Measurements from ENCODE around the gene QDPR.
"Not testable (repeated sequence)": the region's sequence is repeated elsewhere in the genome, so short reads cannot be mapped to it uniquely, and the experiment has no call there.

Gene QDPR

DNA sequence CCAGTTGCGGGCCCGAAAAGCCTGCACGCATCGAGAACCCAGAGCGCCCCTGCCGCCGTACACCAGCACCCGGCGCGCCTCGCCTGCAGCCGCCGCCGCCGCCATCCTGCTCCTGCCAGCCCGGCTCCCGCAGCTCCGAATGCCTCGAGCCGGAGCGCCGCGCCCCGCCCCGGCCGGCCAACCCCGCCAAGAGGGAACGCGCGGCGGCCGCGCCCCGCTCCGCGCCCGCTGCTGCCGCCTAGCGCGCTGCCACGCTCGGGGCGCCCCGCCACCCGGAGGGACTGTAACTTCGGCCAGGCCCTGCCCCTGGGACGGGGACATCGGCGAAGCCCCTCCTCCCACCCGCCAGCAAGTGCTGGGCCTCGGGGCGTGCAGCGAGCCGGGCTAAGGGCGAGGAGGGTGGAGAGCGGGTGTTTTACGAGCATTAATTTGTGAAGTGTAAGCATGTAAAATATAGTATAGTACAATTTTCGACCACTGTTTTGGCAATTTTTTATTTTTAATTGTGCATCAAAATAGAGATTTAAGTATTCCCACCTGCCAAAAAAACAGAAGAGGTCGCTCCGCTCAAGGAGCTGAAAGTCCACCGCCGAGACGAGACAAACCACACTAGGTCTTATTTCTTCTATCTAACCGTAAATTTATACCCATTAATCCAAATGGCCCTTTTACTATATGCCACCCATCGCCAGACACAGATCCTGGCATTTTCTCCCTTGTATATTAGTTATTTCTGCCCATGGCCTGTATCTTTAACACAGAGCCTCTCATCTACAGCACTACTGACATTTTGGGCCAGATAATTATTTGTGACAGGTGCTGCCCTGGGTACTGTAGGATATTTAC is at the start of gene QDPR:
QDPR (minus strand) TSS at position 141 of the 846 bp plus-strand sequence; CDS start at position 105, 36 bp downstream.
- in situ Hi-C loops (cut with HindIII; ENCODE audit: low sequenced_read_pairs): no loop called here

DNA sequence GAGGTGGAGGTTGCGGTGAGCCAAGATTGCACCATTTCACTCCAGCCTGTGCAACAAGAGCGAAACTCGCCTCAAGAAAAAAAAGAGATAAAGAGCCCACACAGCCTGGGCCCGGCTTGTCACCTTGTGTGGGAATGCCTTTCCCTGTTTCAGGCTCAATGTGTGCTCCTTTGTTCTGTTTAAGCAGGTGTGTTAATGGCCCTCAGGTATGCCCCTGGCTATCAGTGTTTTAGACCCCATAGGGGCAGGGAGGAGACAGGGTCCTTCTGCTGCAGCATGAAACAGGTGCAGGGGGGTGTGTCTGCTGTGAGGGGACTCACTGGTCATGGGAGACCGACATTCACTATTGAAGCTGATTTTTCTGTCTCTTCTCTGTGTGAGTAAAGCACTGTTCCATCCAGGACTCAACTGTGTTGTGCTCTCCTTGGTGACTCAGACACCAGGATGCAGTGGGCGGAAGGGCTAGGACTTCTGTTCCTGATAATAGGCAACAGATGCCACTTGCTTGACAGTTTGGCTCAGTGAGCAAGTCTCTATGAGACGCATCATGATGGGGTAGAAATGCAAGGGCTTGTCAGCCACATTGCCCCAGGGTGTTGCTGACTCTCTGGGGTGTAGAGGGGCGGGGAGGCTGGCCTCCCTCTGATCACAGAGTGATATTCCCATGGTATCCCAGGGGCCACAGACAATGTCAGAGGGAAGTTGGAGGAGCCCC is 49.5 kb upstream of the QDPR start:
- in situ Hi-C loops (cut with HindIII; ENCODE audit: low sequenced_read_pairs): no loop called here

DNA sequence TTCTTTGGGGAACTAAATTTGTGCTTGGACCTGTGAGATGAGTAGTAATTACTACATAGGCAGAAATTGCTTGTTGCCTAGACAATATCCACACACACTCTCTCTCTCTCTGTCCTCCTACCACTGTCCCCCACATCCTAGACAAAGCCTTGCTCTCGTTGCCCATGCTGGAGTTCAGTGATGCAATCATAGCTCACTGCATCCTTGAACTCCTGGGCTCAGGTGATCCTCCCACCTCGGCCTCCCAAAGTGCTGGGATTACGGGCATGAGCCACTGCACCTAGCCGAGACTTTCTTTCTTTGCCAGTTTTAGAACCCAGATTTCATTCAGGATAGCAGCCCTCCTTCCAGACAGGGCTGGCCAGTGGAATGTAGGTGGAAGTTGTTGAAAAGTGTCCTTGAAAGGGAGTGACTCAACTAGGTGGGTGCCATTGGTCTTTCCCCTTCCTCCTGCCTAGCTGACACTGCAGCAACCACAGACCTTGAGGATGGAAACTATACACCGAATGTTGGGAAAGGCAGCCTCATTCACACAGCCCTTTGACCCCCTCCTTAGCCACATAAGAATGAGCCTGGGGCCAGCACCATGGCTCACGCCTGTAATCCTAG is 48.3 kb upstream of the QDPR start:
- in situ Hi-C loops (cut with HindIII; ENCODE audit: low sequenced_read_pairs): no loop called here

DNA sequence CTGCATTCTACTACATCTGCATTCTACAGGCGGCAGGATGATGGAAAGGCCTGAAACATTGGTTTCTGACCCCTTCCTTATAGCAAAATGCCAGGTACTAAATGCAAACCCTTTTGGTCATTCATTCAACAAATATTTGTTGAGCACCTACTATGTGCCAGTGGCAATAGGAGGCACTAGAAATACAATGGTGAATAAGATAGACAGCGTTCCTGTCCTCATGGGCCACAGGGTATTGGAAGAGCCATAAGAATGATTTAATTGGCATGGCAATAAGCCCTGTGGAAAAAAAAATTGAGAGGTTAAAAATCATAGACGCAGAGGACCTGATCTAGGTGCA is 47.8 kb upstream of the QDPR start:
- in situ Hi-C loops (cut with HindIII; ENCODE audit: low sequenced_read_pairs): no loop called here

DNA sequence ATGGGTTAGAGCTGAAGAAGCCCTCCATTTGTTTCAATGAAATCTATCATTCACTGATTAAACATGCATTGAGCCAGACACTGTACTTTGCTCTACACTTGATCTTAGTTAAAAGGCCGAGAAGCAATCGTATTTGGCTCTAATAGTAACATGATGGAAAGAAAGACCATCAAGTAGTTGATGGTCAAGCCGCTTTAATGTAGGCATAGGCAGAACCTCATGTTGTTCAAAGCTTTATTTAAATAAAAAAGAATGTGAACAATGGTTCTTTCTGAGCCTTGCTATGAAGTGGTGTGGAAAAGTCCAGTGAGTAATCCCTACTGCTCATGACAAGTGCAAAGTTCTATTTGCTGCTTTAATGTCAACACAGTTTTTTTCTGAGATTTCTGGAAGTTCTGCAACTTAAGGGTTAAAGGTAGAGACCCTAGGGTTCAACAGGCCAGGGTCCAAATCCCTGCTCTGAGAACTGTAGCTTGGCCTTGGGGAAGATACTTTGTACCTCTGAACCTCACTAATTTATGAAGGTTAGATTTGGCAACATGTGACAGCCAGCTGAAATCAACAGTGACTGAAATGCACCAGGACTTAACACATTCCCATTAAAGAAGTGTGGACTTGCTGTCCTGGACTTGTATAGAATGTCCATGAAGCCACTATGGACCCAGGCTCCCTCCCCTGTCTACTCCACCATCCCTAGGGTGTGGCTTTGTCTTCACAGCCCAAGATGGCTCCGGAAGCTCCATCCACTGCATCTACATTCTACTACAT is 47.2 kb upstream of the QDPR start:
- in situ Hi-C loops (cut with HindIII; ENCODE audit: low sequenced_read_pairs): no loop called here

DNA sequence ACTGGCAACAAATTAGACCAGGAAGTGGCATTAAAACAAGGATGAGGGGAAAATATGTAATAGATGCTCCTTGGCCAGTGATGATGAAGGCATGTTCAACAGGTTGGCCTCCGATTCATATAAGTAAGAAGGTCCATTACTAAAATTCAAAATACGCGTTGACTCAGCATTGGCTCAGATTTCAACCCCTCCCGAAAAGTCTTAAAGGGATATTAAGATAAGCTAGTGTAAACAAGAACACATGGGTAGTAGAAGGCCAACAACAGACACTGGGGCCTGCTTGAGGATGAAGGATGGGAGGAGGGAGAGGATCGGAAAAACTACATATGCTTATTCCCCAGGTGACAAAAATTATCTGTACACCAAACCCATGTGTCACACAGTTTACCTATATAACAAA is 46.0 kb upstream of the QDPR start:
- in situ Hi-C loops (cut with HindIII; ENCODE audit: low sequenced_read_pairs): no loop called here

DNA sequence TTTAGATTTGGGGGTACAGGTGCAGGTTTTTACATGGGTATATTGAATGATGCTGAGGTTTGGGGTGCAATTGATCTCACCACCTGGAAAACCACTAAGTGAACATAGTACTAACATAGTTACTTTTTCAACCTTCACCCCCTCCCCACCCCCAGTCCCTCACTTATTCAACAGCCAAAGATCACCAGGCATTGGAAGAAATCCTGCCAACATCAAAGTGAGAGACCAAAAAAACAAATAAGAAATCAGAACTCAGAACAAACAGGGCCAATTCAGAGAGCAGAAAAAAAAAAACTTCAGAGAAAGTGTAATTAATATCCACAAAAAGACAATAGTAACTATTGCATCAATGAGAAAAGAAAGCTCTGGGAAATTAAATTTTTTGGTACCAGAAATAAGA is 44.6 kb upstream of the QDPR start:
- in situ Hi-C loops (cut with HindIII; ENCODE audit: low sequenced_read_pairs): no loop called here

DNA sequence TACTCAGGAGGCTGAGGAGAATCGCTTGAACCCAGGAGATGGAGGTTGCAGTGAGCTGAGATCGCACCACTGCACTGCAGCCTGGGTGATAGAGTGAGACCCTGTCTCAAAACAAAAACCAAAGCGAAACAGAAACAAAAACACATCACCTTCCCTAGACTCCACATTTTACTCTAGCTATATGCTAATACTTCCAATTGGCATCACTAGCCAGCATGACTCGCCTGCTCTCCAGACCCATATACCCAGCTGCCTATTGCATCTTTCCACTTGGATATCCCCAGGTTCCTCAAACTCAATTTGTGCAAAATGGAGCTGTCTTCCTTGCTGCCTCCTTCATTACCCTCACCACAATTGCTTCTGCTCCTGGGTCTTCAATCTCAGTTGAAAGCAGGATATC is 42.7 kb upstream of the QDPR start:
- in situ Hi-C loops (cut with HindIII; ENCODE audit: low sequenced_read_pairs): no loop called here

DNA sequence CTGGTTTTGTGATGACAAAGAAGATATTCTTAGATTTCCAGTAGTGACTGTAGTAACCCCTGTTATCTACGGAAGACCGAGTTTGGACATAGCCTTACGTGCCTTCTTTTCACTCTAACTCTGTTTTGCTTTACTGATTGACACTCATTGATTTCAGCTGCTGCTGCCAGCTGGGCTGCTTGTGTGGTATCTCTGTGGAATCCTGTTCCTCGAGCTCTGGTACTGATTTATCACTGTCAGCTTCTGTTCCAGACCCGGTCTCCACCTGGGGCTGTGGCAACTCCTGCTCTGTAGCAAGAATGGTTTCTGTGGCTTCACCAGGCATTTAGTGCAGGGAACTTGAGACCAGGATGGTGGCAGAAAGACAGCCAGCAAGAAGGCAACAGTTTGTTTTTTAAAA is 40.5 kb upstream of the QDPR start:
- in situ Hi-C loops (cut with HindIII; ENCODE audit: low sequenced_read_pairs): no loop called here

DNA sequence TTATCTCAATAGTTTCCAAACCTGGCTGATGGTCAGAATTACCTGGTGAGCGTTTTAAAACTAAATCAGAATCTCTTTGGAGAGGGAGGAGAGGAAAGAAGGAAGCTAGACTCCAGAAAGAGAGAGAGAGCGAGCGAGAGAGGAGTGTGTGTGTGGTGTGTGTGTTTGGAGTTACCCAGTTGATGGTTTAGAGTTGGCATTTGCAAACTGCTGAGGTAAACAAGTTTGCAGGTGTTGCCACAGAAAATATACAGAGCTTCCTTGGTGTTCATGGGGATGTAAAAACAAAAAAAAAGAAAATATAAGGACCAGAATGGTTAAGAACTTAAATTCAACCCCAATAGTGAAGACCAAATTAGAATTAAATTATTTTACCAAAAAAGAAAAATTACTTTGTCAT is 38.7 kb upstream of the QDPR start:
- in situ Hi-C loops (cut with HindIII; ENCODE audit: low sequenced_read_pairs): no loop called here

DNA sequence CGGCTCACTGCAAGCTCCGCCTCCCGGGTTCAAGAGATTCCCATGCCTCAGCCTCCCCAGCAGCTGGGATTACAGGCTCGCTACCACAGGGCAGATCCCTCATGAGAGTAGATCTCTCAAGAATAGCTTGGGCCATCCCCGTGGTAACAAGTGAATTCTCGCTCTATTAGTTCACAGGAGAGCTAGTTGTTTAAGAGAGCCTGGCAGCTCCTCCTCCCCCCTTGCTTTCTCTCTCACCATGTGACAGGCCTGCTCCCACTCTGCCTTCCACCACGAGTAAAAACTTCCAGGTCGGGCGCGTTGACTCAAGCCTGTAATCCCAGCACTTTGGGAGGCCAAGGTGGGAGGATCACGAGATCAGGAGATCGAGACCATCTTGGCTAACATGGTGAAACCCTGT is 34.8 kb upstream of the QDPR start:
- in situ Hi-C loops (cut with HindIII; ENCODE audit: low sequenced_read_pairs): loop anchor here (5.0 kb wide), 1 partner anchor 61 kb away; no protein-coding TSS in a partner anchor

DNA sequence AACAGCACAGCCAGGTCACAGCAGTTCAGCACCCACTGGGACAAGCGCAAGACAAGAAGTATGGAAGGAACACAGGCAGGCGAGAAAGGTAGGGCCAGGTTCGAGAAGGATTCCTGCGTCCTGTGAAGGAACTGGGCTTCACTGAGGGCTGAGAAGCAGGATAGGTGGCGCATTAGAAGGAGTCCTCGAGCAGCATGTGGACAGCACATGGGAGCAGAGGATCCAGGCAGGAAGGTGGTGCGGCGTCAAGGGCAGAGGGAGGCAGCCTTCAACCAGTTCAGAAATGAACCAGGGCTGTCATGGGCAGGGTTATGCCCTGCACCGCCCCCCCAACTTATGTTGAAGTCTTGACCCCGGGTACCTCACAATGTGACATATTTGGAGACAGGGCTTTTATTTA is 34.3 kb upstream of the QDPR start:
- in situ Hi-C loops (cut with HindIII; ENCODE audit: low sequenced_read_pairs): loop anchor here (5.0 kb wide), 1 partner anchor 61 kb away; no protein-coding TSS in a partner anchor

DNA sequence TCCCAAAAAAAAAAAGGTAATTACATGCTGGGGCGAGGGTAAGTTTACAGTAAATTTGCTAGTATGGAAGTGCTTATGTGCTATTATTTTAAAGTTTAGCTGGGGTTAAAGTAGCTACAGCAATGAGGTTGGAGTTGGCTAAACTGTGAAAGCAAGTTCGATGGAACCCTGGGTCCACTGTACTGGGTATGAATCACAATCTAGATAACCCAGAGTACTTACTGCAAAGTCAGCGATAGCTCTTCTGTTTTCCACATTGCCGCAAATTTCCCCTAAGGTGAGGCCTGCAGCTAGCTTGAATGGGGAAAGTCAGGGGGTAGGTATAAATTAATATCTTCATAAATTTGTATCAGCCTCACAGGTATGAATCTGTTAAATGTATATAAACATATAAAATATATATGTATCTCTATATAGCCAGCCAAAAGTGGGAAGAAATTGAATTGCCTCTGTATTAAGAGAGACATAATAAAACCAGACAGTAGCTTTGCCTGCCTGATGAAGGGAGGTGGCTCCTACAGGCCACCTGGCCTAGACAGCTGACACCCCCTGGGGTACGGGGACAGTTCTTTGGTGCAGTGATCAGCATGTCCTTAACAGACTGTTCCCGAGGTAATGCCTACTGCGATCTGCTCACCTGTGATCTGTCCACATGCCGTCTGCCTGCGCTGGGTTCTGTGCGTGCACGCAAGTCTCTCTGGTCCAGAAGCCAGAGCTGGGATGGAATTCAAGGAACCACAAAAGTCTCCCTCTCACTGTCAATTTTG is 33.7 kb upstream of the QDPR start:
- in situ Hi-C loops (cut with HindIII; ENCODE audit: low sequenced_read_pairs): loop anchor here (5.0 kb wide), 1 partner anchor 62 kb away; no protein-coding TSS in a partner anchor

DNA sequence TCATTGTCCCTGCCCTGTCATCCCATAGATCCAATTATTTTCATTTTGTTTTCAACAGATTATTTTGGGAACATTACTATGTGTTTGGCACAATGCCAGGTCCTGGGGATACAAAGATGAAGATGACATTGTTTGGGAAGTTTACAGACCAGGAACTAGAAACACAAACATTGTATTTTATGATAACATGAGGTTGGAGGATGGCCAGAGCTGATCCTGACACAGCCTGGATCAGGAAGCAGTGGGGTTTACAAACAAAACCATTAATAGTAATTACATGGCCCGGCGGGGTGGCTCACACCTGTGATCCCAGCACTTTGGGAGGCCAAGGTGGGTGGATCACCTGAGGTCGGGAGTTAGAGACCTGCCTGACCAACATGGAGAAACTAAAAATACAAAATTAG is 32.9 kb upstream of the QDPR start:
- in situ Hi-C loops (cut with HindIII; ENCODE audit: low sequenced_read_pairs): loop anchor here (5.0 kb wide), 1 partner anchor 62 kb away; no protein-coding TSS in a partner anchor

DNA sequence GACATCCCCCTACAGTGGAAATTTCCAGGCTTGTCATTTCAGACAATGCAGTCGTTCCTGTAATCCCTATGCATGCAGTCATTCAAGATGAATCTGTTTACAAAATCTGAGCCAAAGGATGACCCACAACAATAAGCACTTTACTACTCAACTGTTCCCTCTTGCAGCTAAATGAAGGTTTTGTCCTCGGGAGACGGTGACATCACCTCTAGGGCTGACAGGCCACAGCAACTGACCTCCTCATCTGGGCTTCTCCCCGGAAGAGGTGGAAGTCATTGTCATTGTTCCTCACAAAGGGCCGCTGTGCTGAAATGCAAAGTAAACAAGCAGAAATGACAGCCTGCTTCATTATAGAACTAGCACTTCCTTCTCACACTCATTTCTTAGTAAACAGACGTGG is 32.3 kb upstream of the QDPR start:
- in situ Hi-C loops (cut with HindIII; ENCODE audit: low sequenced_read_pairs): no loop called here

DNA sequence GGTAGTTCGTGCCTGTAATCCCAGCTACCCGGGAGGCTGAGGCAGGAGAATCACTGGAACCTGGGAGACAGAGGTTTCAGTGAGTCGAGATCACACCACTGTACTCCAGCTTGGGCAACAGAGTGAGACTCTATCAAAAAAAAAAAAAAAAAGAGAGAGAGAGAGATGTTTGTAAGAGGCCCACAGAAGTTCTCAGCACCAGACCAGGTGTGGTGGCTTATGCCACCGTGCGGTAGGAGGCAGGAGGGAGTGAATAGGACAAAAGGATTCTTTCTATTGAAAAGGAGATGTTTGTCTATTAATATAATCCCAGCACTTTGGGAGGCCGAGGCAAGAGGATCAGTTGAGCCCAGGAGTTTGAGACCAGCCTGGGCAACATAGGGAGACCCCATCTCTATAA is 25.2 kb upstream of the QDPR start:
- in situ Hi-C loops (cut with HindIII; ENCODE audit: low sequenced_read_pairs): not testable (repeated sequence)

DNA sequence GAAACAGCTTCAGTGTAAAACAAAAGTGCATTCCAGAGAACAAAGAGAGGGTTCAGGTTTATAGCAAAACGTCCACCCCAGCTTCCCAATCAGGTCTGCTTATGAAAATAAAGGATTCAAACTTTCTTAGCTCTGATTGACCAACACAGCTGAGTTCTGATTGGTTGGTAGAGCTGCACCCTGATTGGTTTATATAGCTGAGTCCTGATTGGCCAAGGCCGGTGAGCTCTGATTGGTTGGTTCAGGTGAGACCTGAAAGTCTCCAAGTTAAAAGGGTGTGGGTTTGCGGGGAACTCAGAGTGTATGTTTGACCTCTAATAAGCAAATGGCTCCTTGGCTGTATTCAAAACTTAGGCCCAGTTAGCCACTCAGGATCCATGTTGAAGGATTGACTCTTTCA is 24.0 kb upstream of the QDPR start:
- in situ Hi-C loops (cut with HindIII; ENCODE audit: low sequenced_read_pairs): no loop called here

DNA sequence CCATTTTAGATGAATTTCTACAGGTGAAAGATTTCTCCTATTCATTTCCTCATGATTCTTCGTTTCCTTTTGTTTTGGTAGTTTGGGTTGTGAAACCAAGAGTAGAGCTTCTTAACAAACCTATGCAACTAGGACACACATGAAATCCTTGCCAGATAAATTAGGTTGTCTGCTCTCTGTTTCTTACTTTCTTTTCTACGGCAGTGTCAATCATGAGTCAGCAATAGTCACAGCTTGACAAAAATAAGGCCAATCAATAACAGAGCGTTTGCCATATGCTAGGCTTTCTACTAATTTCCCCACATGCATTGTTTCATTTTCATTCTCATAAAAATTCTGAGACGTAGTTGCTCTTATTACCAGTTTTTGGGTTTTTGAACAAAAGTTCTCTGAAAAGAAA is 23.4 kb upstream of the QDPR start:
- in situ Hi-C loops (cut with HindIII; ENCODE audit: low sequenced_read_pairs): no loop called here

DNA sequence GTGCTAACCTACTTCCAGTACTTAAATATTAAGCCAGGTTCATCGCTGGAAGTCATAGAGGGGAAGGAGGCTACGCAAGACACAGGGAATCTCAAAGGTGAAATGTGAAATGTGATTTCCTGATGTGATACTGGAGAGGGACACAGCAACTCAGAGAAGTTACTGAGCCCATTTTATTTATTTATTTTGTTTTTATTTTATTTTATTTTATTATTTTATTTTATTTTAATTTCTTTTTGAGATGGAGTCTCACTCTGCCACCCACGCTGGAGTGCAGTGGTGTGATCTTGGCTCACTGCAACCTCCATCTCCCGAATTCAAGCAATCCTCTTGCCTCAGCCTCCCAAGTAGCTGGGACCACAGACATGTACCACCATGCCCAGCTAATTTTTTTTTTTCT is 22.8 kb upstream of the QDPR start:
- in situ Hi-C loops (cut with HindIII; ENCODE audit: low sequenced_read_pairs): no loop called here

DNA sequence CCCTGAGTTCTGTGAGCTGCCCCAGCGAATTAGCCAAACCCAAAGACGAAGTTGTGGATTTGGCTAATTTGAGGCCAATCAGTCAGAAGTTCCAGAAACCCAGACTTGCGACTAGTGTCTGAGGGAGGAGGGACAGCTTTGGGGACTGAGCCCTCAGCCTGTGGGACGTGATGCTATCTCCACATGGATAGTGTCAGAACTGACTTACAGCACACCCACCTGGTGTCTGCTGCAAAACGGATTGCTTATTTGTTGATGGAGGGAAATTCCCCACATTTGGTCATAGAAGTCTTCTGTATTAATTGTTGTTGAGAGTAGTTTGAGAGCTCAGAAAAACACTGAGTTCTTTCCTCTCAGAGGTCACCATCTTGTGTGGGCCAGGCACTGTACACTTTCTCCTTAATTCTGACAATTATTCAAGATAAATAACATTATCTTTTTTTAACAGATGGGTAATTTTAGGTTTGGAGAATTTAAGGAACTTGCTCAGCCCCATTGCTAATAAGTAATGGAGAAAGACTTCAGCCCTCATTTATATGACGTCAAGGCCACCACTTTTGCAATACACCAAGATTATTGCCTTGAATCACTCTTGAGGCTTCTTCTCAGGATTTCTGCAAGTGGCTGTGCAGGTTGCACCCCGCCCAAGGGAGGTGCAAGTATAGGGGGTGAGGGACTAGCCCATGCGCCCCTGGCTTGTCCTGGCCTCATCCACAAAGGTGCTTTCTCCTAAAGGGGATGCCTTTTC is 19.8 kb upstream of the QDPR start:
- in situ Hi-C loops (cut with HindIII; ENCODE audit: low sequenced_read_pairs): no loop called here
